Measurements from ENCODE around the gene NOS2.
"Not testable (repeated sequence)": the region's sequence is repeated elsewhere in the genome, so short reads cannot be mapped to it uniquely, and the experiment has no call there.

The NOS2 gene

GRCh38 chr17:27753726-27754125 lies 46.6 kb downstream of the NOS2 start:
- DNase-seq, result not testable (repeated sequence)

- not testable (repeated sequence) for DNase-seq
These were observed 47.3 kb downstream of the NOS2 start for GRCh38 chr17:27752831-27753619.

GRCh38 chr17:27751622-27752490 lies 48.5 kb downstream of the NOS2 start:
- no peak for DNase-seq

GRCh38 chr17:27751166-27751565 lies 49.2 kb downstream of the NOS2 start:
- no peak for DNase-seq

GRCh38 chr17:27749562-27750150 lies 50.7 kb downstream of the NOS2 start:
- not testable (repeated sequence) for DNase-seq

GRCh38 chr17:27748360-27748825 lies 51.9 kb downstream of the NOS2 start:
- DNase-seq, result no peak

- no peak for DNase-seq
These were observed 52.6 kb downstream of the NOS2 start for GRCh38 chr17:27747462-27748359.

- no peak for DNase-seq
These were observed 53.4 kb downstream of the NOS2 start for GRCh38 chr17:27746881-27747280.

- not testable (repeated sequence) for DNase-seq
These were observed 54.0 kb downstream of the NOS2 start for GRCh38 chr17:27746320-27746719.

- not testable (repeated sequence) for DNase-seq
These were observed 55.0 kb downstream of the NOS2 start for GRCh38 chr17:27745207-27745830.

- DNase-seq, result no peak
These were observed 56.9 kb downstream of the NOS2 start for GRCh38 chr17:27743281-27743885.

- DNase-seq, result no peak
These were observed 58.3 kb downstream of the NOS2 start for GRCh38 chr17:27741971-27742575.

GRCh38 chr17:27741361-27741861 lies 58.9 kb downstream of the NOS2 start:
- DNase-seq, result no peak

GRCh38 chr17:27740541-27740940 lies 59.8 kb downstream of the NOS2 start:
- DNase-seq, result not testable (repeated sequence)

GRCh38 chr17:27733773-27734172 lies 66.6 kb downstream of the NOS2 start:
- DNase-seq, result no peak

GRCh38 chr17:27732746-27733145 lies 67.6 kb downstream of the NOS2 start:
- DNase-seq, result not testable (repeated sequence)

- not testable (repeated sequence) for DNase-seq
These were observed 74.3 kb downstream of the NOS2 start for GRCh38 chr17:27725982-27726381.

GRCh38 chr17:27721797-27722196 lies 78.5 kb downstream of the NOS2 start:
- no peak for DNase-seq

All from NCI-H1694 treated with DMSO at 0.1 percent for 48 hours (cell line).